Right lung (tissue), 5 donors: ENCODE results near the gene RPLP2. TPM values are rescaled to one million over a fixed set of nuclear protein-coding genes. Genes with fewer than 3 reads are reported as not detected.
A peak's percentile ranks its signal among the peaks of the same experiment; 100 is the strongest.

Source experiments
- DNase-seq, 2 donors: peaks; one replicate each; pipeline ENCODE4 v3.0.0-alpha.2; 2013
- polyA plus RNA-seq, 5 donors: library from polyadenylated mRNA; unstranded; fragments of 120-200 nt; gene quantifications; one replicate each; pipeline versions ENCODE4 v1.2.1 to v1.2.3, GENCODE V29; 2013; ENCODE audit warnings: inconsistent platforms in 1 of 5, low replicate concordance in 1 of 5; ENCODE audit not compliant: insufficient read length in 5 of 5, insufficient read depth in 1 of 5

The RPLP2 gene
- polyA plus RNA-seq, 5 donors, result 1,010 to 1,715 (median 1,239) TPM

GRCh38 chr11:788009-788640, 21.6 kb upstream of the RPLP2 start:
- no peak for DNase-seq

- DNase-seq, result no peak
These were observed 20.5 kb upstream of the RPLP2 start for GRCh38 chr11:788953-789940.

GRCh38 chr11:789943-790342, 19.8 kb upstream of the RPLP2 start, which contains the start of gene CEND1:
CEND1 (minus strand) TSS chr11:790090; CDS start chr11:788576, 1,514 bp downstream.
- DNase-seq, result no peak

GRCh38 chr11:790721-791564, 18.8 kb upstream of the RPLP2 start:
- no peak for DNase-seq

- no peak for DNase-seq
These were observed 17.9 kb upstream of the RPLP2 start for GRCh38 chr11:791658-792534.

- DNase-seq, result no peak
These were observed 17.3 kb upstream of the RPLP2 start for GRCh38 chr11:792535-792821.

- DNase-seq, result no peak
These were observed 16.9 kb upstream of the RPLP2 start for GRCh38 chr11:792873-793272.

GRCh38 chr11:793556-793955, 16.2 kb upstream of the RPLP2 start:
- no peak for DNase-seq

GRCh38 chr11:794013-794765, 15.6 kb upstream of the RPLP2 start:
- DNase-seq, result no peak

GRCh38 chr11:794766-795633, 14.8 kb upstream of the RPLP2 start:
- DNase-seq, result no peak

GRCh38 chr11:795634-796564, 13.9 kb upstream of the RPLP2 start:
- DNase-seq, result peak; percentile 66 to 72

- DNase-seq, result no peak
These were observed 13.0 kb upstream of the RPLP2 start for GRCh38 chr11:796565-797295.

- peak; percentile 78 to 81 for DNase-seq
These were observed 12.3 kb upstream of the RPLP2 start for GRCh38 chr11:797296-798092.

GRCh38 chr11:798093-798713, 11.6 kb upstream of the RPLP2 start, which contains the start of gene SLC25A22:
SLC25A22 (minus strand) TSS chr11:798281; CDS start chr11:795006, 3,275 bp downstream.
- peak; percentile 73 to 77 for DNase-seq

GRCh38 chr11:799641-800316, 10.0 kb upstream of the RPLP2 start:
- DNase-seq, result no peak
